GM12878 (cell line): ENCODE data around the gene CCDC194. TPM values are rescaled to one million over a fixed set of nuclear protein-coding genes. Genes with fewer than 3 reads are reported as not detected.

ENCODE experiments used
- ATAC-seq: fragments of 200-7000 bp; cut with Tn5 transposase; 3 replicates; pipeline ENCODE4 v1.9.1; 2020; ENCODE audit warnings: mild to moderate bottlenecking, moderate library complexity
- BruUV-seq: library from RNA; stranded (reverse); fragments of 400-500 nt; replicated peaks from 2 replicates; lab custom pipeline; 2021; lab: Mats Ljungman, UMichigan
- CTCF ChIA-PET: fragments of 300-600 bp; sonication (Branson Sonifier 250); formaldehyde crosslinking; extraction: SDS; loops from one replicate; lab custom pipeline; 2021; ENCODE audit warnings: inconsistent platforms; lab: Yijun Ruan, JAX
- POLR2A ChIA-PET: fragments of 350-600 bp; formaldehyde crosslinking; extraction: SDS; loops from one replicate; lab custom pipeline; 2021; ENCODE audit warnings: inconsistent platforms; lab: Charles Lee
- RAD21 ChIA-PET: fragments of 300-600 bp; sonication (Branson Sonifier 250); formaldehyde crosslinking; loops from one replicate; lab custom pipeline; 2023; ENCODE audit warnings: antibody characterized with exemption; ENCODE audit not compliant: unreplicated experiment; lab: Charles Lee
- SMC1A ChIA-PET: fragments of 300-600 bp; sonication (Branson Sonifier 250); formaldehyde crosslinking; loops from one replicate; lab custom pipeline; 2023; ENCODE audit not compliant: unreplicated experiment, uncharacterized antibody; lab: Charles Lee
- DNase-seq: peaks from one replicate; pipeline ENCODE4 v3.0.0-alpha.2; 2011; ENCODE audit warnings: low read depth, low spot score
- FAIRE-seq: peaks from 3 replicates; lab custom pipeline; 2011; peaks lifted over from hg19 to GRCh38; lab: Jason Lieb, UNC
- H2AFZ ChIP-seq: 2 replicates; pipeline ENCODE4 v1.6.0; 2011; ENCODE audit warnings: low read depth, low read length, control low read depth; ENCODE audit not compliant: control insufficient read depth
- H3K27ac ChIP-seq: 2 replicates; pipeline ENCODE4 v1.5.1; 2011; ENCODE audit warnings: control low read depth; ENCODE audit not compliant: control insufficient read depth, insufficient read depth
- H3K27me3 ChIP-seq, 2 experiments: replicated peaks in 1 of 2; 2 replicates each; pipeline versions ENCODE4 v1.6.0 to v1.6.1; 2011; ENCODE audit warnings: low read length in 1 of 2; ENCODE audit not compliant: control insufficient read depth in 2 of 2, insufficient read depth in 2 of 2
- H3K36me3 ChIP-seq, 2 experiments: 2 replicates each; pipeline ENCODE4 v1.5.1; 2011; ENCODE audit warnings: low read length in 1 of 2; ENCODE audit not compliant: control insufficient read depth in 2 of 2, insufficient read depth in 2 of 2
- H3K4me1 ChIP-seq: 2 replicates; pipeline ENCODE4 v1.6.1; 2011; ENCODE audit warnings: mild to moderate bottlenecking, low read length, moderate library complexity, mixed read lengths; ENCODE audit not compliant: control insufficient read depth, insufficient read depth
- H3K4me2 ChIP-seq: 2 replicates; pipeline ENCODE4 v1.6.0; 2011; ENCODE audit warnings: control low read depth; ENCODE audit not compliant: control insufficient read depth, insufficient read depth
- H3K4me3 ChIP-seq: fragments of 200-600 bp; sonication (generic); 2 replicates; pipeline ENCODE4 v1.5.1; 2016
- H3K79me2 ChIP-seq: 2 replicates; pipeline ENCODE4 v1.6.0; 2011; ENCODE audit warnings: low read length; ENCODE audit not compliant: control insufficient read depth, insufficient read depth
- H3K9ac ChIP-seq: 2 replicates; pipeline ENCODE4 v1.8.0; 2011; ENCODE audit warnings: low read length, control low read depth, mixed read lengths; ENCODE audit not compliant: control insufficient read depth, insufficient read depth
- H3K9me3 ChIP-seq: replicated peaks from 3 replicates; pipeline ENCODE4 v1.5.1; 2011; ENCODE audit warnings: mild to moderate bottlenecking, low read length; ENCODE audit not compliant: control insufficient read depth, insufficient read depth
- H4K20me1 ChIP-seq: 2 replicates; pipeline ENCODE4 v1.6.0; 2011; ENCODE audit not compliant: control insufficient read depth, insufficient read depth
- BRCA1 ChIP-seq: IDR thresholded peaks from 2 replicates; pipeline ENCODE4 v1.6.1; 2011; ENCODE audit warnings: low read depth, low read length, improper control_type of control experiment
- EED ChIP-seq: sonication (generic); IDR thresholded peaks from 2 replicates; pipeline ENCODE4 v1.6.1; 2016; ENCODE audit warnings: antibody characterized with exemption, low read depth
- EGR1 ChIP-seq, 2 experiments: IDR thresholded peaks; 1 replicate in 1 of 2; 2 replicates in 1 of 2; pipeline ENCODE4 v1.6.1; 2011 to 2012; ENCODE audit warnings: low read depth in 2 of 2, low read length in 2 of 2, borderline replicate concordance in 1 of 2, mild to moderate bottlenecking in 1 of 2, moderate library complexity in 1 of 2
- MXI1 ChIP-seq: fragments of 150-350 bp; IDR thresholded peaks from 2 replicates; pipeline ENCODE4 v1.6.1; 2011; ENCODE audit warnings: low read depth, mild to moderate bottlenecking, inconsistent platforms, low read length, improper control_type of control experiment
- POU2F2 ChIP-seq: IDR thresholded peaks from 3 replicates; pipeline ENCODE4 v1.6.1; 2011; ENCODE audit warnings: low read depth, mild to moderate bottlenecking, low read length, borderline replicate concordance
- PRDM15 ChIP-seq: fragments of 450-650 bp; formaldehyde crosslinking; IDR thresholded peaks from 2 replicates; pipeline ENCODE4 v1.4.0; 2020; ENCODE audit warnings: mild to moderate bottlenecking, moderate library complexity
- REST ChIP-seq: IDR thresholded peaks from 2 replicates; pipeline ENCODE4 v1.6.1; 2012; ENCODE audit warnings: mild to moderate bottlenecking, low read depth, low read length
- SP1 ChIP-seq: IDR thresholded peaks from one replicate; pipeline ENCODE4 v1.6.1; 2011; ENCODE audit warnings: low read depth, low read length
- YBX1 ChIP-seq: fragments of 450-650 bp; IDR thresholded peaks from 2 replicates; pipeline ENCODE4 v1.6.1; 2016; ENCODE audit warnings: antibody characterized with exemption
- ZNF592 ChIP-seq: fragments of 450-650 bp; IDR thresholded peaks from 2 replicates; pipeline ENCODE4 v1.6.1; 2017; ENCODE audit warnings: mild to moderate bottlenecking, moderate library complexity
- WGBS: methylation state at CpG from one replicate; pipeline ENCODE4 v1.1.6; 2016; ENCODE audit warnings: low lambda C conversion rate; ENCODE audit not compliant: insufficient replicate concordance, insufficient coverage; ENCODE audit errors: missing lambda C conversion rate; 5-methylcytosine and 5-hydroxymethylcytosine counted together
- in situ Hi-C: fragments of 300-500 bp; cut with MboI; formaldehyde crosslinking; loops from 9 replicates; pipeline ENCODE4 v1.14.3; 2018; ENCODE audit warnings: mixed read lengths
- intact Hi-C: fragments of 100-400 bp; cut with micrococcal nuclease; formaldehyde crosslinking; loops from one replicate; pipeline ENCODE4 v1.14.2; 2022; ENCODE audit not compliant: unreplicated experiment
- polyA plus RNA-seq, 11 experiments: library from polyadenylated mRNA; depleted of rRNA in 4 of 11; unstranded in 6 of 11; stranded (reverse) in 5 of 11; fragments of >200 nt; fragmentation: Nextera tagmentation in 4 of 11; fragmentation: Illumina TruSeq in 1 of 11; extraction: Ambion mirVana in 4 of 11; extraction: Trizol in 1 of 11; gene quantifications; 1 replicate in 1 of 11; 2 replicates in 10 of 11; pipeline versions ENCODE4 v1.2.1 to v1.2.3, GENCODE V29; 2011 to 2016; ENCODE audit warnings: inconsistent platforms in 2 of 11, missing spikeins in 2 of 11, low read depth in 1 of 11
- total RNA-seq, 4 experiments: library from RNA; depleted of rRNA in 3 of 4; stranded (reverse); fragments of >200 nt in 3 of 4; fragmentation: Illumina TruSeq in 1 of 4; extraction: Trizol in 1 of 4; gene quantifications; 2 replicates each; pipeline versions ENCODE4 v1.2.1 to v1.2.3, GENCODE V29; 2013 to 2021

CCDC194 gene
- total and polyA plus RNA-seq, 10 of the 15 experiments (the other 5 are each of a cell fraction or from before 2014, with no cell fraction given): 0.07 to 3.4 (median 0.97) TPM

- H3K4me3 ChIP-seq: no peak overlapping the region
- ChIA-PET SMC1A (interaction anchor here (0.5 kb wide), 1 partner anchor 147 kb away, joined by 3 read pairs; no protein-coding TSS in a partner anchor), RAD21 (interaction anchor here (0.6 kb wide), 2 partner anchors 40 to 694 kb away, joined by 3 to 4 read pairs; no protein-coding TSS in a partner anchor), CTCF (interaction anchor here (1.1 to 3.3 kb wide), 4 partner anchors 7 to 112 kb away, joined by 3 to 12 read pairs (median 4); partner anchors contain the start of gene MVB12A), POLR2A (interaction anchor here (1.5 kb wide), 1 partner anchor 11 kb away, joined by 12 read pairs; no protein-coding TSS in a partner anchor)
- no peak overlapping the region for H3K27ac ChIP-seq
- H3K79me2 ChIP-seq: peaks cover 31% of the 10 kb centered on the region
- DNase-seq: no peak
- peaks cover 0 to 25% of the 10 kb centered on the region in 2 experiments; a peak in 3 of 4 replicates for H3K36me3 ChIP-seq
- no TSS peak for BruUV-seq
- peak overlapping the region; percentile 44; the same call in 1 of the 2 replicates for H3K4me2 ChIP-seq
- intact Hi-C loops (no loop called here), in situ Hi-C loops (no loop called here)
- WGBS: 93% methylated on average over 11 of the region's 11 CpGs
- H4K20me1 ChIP-seq: no peaks in the 10 kb centered on the region; the same call in 1 of the 2 replicates
- no peaks in the 10 kb centered on the region for H3K4me1 ChIP-seq
- no peaks in the 10 kb centered on the region for H3K27me3 ChIP-seq
- FAIRE-seq: no peak
- no peak for ATAC-seq
- no peaks in the 10 kb centered on the region for H3K9me3 ChIP-seq
- no peak overlapping the region for H3K9ac ChIP-seq
- H2AFZ ChIP-seq: no peak overlapping the region
- TF ChIP-seq POU2F2: no peak
- TF ChIP-seq REST: no peak
- no peak for TF ChIP-seq YBX1
- TF ChIP-seq EED: no peak
- no peak for TF ChIP-seq PRDM15
- no peak for TF ChIP-seq MXI1
- TF ChIP-seq SP1: no peak
- TF ChIP-seq ZNF592: no peak
- no peak for TF ChIP-seq EGR1 (IDR thresholded peaks at IDR 0.05; ENCODE audit: borderline replicate concordance in 1 of 2, low read depth in 2 of 2, low read length in 2 of 2)
- no peak for TF ChIP-seq BRCA1
These were observed 17.8 kb upstream of the CCDC194 start for GRCh38 chr19:17411801-17412200.
